Dedifferentiated amniotic fluid mesenchymal stem cell (primary cell): ENCODE measurements around the gene UBE2I.
"Not testable (repeated sequence)": the region's sequence is repeated elsewhere in the genome, so short reads cannot be mapped to it uniquely, and the experiment has no call there.

Experiments
- DNase-seq: peaks from one replicate; pipeline ENCODE4 v3.0.0-alpha.2; 2016; ENCODE audit errors: extremely low spot score

Gene UBE2I

DNA sequence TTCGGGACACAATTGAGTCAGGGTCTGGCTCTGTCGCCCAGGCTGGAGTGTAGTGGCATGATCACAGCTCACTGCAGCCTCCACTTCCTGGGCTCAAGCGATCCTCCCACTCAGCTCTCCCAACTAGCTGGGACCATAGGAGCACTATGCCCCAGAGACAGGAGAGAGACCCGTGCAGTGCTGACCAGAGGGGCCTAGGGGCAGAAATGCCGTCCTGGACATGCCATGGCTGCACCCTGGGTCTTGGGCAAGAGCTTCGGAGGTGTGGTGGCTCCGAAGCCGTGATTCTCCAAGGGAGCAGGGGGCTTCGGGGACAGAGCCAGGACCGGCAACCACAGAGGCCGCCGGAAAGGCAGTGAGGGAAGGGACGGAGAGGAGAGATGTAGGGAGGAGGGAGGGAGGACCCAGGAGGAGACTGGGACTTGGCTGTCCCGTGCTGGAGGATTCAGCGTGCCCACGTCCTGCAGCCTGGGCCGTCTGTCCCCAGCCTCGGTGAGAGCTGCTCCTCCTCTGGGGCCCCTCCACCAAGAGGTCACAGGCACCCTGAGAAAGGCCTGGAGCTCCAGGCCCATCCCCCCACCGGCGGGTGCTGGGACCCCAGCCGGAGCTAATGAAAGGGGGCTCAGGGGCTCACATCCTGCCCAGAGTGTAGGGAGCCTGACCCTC, 31.7 kb upstream of the UBE2I start:
- DNase-seq = no peak

DNA sequence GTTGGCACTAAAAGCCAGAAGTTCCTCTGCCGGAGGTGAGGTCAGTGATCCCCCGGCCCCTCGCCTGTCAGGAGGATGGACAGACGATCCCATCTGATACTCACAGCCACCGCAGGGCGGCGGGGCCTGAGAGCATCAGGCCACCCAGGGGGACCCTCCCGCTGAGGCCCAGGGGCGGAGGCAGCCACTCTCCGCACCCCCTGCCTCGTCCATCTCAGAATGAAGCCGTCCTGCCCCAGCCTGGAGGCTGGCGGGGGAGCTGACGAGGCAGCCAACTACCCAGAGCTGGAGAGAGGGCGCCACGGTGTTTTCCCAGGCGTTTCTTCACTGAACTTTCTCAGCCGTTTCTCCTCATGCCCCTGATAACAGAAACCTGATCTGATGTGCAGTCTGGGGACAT, 31.0 kb upstream of the UBE2I start:
- DNase-seq = no peak

DNA sequence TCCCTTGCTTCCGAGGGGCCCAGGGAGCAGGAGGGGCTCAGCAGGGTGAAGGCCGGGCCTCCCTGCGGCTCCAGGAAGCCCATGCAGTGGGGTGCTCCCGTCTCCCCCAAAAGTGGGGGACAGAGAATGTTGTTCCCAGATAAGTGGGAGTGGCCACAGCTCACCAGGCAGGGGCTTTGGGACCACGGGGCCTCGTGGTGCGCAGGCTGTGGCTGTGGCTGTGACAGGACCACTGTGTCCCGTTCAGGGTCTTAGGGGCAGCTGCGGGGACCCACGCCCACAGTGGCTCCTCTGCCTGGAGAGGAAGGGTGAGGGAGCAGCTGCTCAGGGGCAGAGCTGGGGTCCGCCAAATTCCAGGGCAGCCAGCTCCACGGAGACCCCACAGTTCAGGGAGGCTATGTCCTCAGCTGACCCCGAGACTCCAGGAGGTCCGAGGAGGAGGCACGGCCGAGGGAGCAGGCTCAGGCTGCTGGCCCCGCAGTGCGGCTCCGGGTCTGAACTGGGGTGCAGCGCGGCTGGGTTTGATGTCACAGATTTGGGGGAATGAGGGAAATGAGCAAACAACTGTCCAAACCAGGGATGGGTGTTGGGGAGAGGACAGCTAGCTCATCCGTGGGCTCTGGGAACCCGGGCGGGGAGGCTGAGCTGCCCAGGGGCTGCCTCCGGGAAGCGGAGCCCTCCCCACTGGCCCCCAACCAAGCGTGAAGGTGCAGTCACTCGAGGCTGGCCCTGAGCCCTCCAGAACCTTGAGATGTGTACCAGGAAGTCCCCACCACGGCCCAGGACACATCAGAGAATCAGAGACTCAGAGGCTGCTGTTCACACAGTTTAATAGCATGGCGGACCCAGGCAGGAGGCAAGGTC, 30.1 kb upstream of the UBE2I start:
- no peak for DNase-seq

- no peak for DNase-seq
Observed at GRCh38 chr16:1279945-1280589, 29.4 kb upstream of the UBE2I start.

DNA sequence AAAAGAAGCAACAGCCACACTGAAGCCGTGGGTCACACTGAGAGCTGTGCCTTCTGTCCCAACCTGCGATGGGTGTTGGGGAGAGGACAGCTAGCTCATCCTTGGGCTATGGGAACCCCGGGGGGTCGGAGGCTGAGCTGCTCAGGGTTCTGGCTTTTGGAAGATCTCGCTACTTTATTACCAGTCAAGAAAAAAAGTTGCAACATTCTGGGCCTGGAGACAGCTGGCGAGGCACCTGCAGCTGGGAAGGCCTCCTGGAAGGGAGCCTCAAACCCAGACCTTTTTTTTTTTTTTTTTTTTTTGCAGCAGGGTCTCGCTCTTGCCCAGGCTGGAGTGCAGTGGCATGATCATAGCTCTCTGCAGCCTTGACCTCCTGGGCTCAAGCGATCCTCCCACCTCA, 28.7 kb upstream of the UBE2I start:
- DNase-seq = no peak

DNA sequence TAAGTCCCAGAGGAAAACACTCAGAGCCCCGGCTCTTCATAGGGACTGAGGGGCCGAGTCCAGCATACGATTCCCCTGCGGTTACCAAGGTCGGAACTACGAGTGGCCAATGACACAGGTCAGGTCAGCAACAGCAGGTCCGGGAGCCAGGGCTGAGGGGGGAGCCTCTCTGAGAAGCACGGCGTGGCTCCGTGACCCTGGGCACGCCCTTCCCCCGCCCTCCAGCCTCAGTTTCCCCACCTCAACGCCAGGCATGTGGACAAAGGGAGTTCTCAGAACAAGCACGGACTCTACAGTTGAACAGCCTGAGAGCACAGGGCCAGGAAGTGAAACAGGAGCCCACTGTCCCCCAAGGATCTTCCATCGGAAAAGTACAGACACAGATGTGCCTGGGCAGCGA, 27.9 kb upstream of the UBE2I start:
- DNase-seq = no peak

DNA sequence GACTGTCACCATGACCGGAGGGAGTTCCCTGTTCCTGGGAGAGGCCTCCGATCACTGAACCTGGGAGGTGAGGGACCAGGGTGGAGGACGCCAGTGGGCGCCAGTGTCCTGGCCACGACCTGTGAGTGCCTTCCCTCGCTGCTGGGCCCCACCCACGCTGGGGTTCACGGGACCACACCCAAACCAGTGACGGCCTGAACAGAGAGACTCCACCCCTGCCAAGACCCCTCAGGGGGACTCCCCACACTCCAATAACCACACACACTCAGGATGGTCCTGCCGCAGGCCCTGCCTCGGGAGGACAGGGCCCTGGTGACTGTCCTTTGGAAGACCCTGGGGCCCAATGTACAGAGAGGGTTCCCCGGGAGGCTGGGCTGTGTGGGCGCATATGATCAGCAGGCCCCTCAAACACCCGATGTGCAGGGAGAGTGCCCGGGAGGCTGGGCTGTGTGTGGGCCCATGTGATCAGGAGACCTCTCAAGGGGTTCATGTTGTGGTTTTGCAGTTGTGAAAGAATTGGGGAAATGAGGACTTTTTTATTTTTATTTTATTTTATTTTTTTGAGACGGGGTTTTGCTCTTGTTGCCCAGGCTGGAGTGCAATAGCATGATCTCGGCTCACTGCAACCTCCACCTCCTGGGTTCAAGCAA, 27.0 kb upstream of the UBE2I start:
- no peak for DNase-seq

- DNase-seq = no peak
Observed at GRCh38 chr16:1283296-1283695, 26.1 kb upstream of the UBE2I start.

- no peak for DNase-seq
Observed at GRCh38 chr16:1283996-1284616, 25.3 kb upstream of the UBE2I start.

DNA sequence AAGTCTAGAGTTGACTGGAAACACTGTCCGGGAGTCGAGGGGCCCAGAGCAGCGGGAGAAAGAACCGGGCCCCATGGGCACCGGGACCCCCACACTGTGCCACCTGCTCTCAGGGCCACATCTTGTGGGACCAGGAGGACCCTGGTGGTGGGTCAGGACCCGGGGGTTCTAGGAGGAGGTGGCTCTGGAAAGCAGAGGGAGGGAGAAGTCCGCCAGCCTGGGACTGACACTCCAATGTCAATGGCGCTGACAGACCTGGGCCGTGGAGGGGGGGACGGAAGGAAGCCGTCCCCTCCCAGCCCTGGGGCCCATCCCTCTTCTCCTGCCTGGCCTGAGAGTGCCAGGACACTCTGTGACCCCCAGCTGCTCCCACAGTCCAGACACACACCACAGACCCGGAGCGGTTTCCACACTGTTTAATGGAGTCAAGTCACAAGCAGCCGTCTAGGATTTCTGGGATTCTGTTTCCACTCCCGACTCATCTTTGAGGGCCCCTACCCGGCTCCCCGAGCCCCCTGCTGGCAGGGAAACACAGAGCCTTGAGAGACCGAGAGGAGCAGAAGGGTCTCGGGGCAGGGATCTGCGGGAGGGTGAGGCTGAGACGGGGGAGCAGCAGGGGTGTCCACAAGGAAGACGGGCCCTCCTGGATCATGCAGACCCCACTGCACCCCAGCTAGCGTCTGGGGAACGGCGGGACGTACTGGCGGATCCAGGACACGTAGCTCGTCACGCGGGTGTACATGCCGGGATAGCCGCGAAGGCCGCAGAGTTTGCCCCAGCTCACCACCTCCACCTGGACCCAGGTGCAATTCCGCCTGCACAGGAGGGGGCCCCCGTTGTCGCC, 23.5 kb upstream of the UBE2I start:
- DNase-seq = no peak

DNA sequence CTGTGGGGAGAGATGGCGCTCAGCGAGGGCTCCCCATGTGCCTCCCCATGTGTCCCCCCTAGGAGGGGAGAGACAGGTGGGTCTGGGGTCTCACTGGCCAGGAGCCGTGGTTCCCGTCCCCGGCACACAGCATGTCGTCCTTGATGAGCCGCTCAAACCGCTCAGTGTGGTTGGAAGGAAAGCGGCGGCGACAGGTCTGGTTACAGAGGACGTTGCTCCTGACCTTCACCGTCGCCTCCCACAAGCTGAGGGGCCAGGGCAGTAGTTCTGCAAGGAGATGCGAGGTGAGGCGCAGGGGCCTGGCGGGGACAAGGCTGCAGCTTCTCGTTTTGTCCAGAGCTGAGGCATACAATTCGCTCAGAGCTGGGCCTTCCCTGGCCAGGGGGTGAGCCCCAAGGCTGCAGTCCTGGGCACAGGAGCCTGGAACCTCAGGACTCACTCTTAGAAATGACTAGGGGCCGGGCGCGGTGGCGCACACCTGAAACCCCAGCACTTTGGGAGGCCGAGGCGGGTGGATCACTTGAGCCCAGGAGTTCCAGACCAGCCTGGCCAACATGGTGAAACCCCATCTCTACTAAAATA, 22.8 kb upstream of the UBE2I start:
- DNase-seq = no peak

- no peak for DNase-seq
Observed at GRCh38 chr16:1287982-1288670, 21.3 kb upstream of the UBE2I start.

DNA sequence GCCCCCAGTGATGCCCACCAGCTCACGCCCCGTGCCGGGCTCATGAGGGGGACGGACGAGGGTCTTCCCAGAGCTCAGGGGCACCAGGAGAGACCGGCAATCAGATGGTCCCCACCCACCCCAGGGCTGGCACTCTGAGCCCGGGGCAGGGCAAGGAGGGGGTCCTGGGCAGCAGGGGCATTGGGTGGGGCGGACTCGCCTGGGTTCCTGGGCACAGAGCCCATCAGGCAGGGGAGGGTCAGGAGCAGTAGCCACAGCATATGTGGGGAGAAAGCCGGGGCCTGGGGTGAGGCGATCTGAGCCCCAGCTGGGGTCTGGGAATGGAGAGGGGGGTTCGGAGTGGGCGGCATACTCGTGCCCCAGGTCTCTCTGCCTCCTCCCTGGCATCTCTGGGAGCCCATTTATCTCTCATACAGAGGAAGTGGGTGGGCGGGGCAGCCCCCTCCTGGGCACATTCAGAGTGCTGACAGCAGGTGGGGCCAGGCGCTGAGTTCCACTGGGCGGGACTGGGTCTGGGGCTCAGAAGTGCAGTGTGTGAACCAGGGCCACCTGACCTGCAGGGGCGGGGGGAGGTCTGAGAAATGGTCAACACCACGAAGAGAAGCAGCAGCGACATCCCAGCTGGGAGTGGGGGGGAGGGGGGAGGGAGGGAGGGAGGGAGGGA, 20.5 kb upstream of the UBE2I start:
- no peak for DNase-seq

GRCh38 chr16:1289477-1289866, 20.0 kb upstream of the UBE2I start:
- DNase-seq = no peak

DNA sequence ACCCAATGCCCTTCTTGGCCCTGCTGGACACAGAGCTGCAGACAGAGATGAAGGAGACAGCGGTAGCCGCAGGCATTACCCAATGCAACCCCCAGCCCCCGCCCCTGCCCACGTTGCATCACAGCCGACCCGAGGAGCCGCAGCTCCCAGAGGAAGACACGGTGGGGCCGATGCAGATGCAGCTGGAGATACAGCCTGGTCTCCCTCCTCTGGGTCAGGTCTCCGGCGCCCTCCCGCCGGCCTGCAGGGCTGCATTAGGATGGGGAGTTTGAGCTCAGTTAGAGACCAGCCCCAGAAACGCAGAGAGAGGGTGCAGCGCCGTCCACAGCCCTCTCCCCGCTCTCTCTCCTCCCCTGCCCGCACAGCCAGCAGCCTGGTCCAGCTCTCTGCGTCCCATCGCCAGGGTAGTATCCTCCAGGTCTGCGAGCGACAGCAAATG, 19.4 kb upstream of the UBE2I start:
- no peak for DNase-seq

DNA sequence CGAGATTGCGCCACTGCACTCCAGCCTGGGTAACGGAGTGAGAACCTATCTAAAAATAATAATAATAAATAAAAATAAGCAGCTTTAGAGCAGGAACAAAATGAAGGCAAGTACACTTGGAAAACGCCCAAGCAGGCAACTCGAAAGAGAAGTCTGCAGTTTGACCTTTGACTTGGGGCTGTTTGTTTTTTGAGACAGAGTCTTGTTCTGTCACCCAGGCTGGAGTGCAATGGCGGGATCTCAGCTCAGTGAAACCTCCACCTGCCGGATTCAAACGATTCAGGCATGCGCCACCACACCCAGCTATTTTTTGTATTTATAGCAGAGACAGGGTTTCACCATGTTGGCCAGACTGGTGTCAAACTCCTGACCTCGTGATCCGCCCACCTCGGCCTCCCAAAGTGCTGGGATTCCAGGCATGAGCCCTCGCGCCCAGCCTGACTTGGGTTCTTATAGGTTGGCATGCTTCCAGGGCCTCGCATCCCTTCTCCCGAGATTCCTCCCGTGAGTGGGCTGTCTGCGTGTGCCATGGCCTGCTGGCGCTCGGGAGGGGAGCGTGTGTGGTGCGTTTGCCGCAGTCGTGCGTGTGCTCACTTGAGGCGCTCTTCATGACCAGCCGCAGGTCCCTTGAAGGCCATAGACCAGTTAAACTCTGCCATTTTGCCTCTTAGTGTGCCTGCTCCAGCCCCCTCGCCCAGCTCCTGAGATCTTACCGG, 18.4 kb upstream of the UBE2I start:
- no peak for DNase-seq

DNA sequence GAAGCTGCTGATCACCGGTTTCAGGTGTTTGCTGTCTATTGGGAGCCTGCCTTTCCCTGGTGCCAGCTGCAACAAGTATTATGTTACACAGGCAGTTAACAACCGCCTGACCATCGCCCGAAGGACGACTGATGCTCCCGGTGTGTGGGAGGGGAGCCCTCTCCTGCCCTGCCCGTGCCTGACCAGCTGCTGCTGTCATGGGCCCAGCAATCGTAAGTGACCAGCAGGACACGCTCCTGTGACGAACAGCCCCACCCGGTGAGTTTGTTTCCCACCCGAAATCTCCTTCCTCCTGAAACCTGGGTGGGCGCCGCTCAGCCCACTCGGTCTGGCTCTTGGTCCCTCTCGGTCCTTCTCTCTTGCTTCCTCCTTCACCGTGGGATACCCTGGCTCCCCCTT, 17.9 kb upstream of the UBE2I start:
- DNase-seq = no peak

DNA sequence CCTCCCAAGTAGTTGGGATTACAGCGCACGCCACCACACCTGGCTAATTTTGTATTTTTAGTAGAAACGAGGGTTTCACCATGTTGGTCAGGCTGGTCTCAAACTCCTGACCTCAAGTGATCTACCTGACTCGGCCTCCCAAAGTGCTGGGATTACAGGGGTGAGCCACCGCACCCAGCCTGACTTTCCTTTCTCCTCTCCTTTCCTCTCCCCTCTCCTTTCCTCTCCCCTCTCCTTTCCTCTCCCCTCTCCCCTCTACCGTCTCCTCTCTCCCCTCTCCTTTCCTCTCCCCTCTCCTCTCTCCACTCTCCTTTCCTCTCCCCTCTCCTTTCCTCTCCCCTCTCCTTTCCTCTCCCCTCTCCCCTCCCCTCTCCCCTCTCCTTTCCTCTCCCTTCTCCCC, 17.2 kb upstream of the UBE2I start:
- DNase-seq = not testable (repeated sequence)

- DNase-seq = not testable (repeated sequence)
Observed at GRCh38 chr16:1292808-1293207, 16.6 kb upstream of the UBE2I start.
